ENCODE results near the gene TMEM238L. TPM values are rescaled to one million over a fixed set of nuclear protein-coding genes. Genes with fewer than 3 reads are reported as not detected.

The TMEM238L gene
- total RNA-seq, 2 experiments from 2014 or later = not detected

- Mint-ChIP-seq H3K4me3 (no peak overlapping the region), H3K27ac (no peak overlapping the region), H3K36me3 (ENCODE audit: low read depth) (no peaks in the 10 kb centered on the region), H3K4me1 (ENCODE audit: low read depth) (no peaks in the 10 kb centered on the region), H3K27me3 (peaks cover 3% of the 10 kb centered on the region), H3K9me3 (no peaks in the 10 kb centered on the region)
- intact Hi-C loops (cut with DNase I, micrococcal nuclease) = no loop called here
- no peaks in the 10 kb centered on the region for H3K9me3 ChIP-seq (ENCODE audit: control insufficient read depth in 1 of 2, insufficient read depth in 1 of 2, low read length in 2 of 2)
- ChIA-PET CTCF (interaction anchor here (1.1 kb wide), 1 partner anchor 18 kb away, joined by 3 read pairs; no protein-coding TSS in a partner anchor), POLR2A (no interaction called here)
- TF ChIP-seq CTCF (IDR thresholded peaks at IDR 0.05) = peak; percentile 21
- ATAC-seq (ENCODE audit: poor library complexity) (no peak), DNase-seq (peak in 4 of 14 experiments; percentile 17 to 35 (median 24))
- H3K36me3 ChIP-seq (ENCODE audit: insufficient read depth, low read length) = no peaks in the 10 kb centered on the region
- H3K27me3 ChIP-seq (ENCODE audit: control insufficient read depth in 1 of 2, insufficient read depth in 2 of 2, low read length in 2 of 2) = no peaks in the 10 kb centered on the region
- H3K27ac ChIP-seq (ENCODE audit: low read depth in 1 of 2, low read length in 2 of 2) = no peak overlapping the region
- no peak overlapping the region for H3K4me3 ChIP-seq (ENCODE audit: low read length)
- H3K4me1 ChIP-seq (ENCODE audit: insufficient read depth, low read length) = no peaks in the 10 kb centered on the region
Measured at GRCh38 chr17:10754109-10754508, 49.8 kb downstream of the TMEM238L start.

GRCh38 chr17:10752696-10753095 lies 51.2 kb downstream of the TMEM238L start:
- no peaks in the 10 kb centered on the region for H3K4me1 Mint-ChIP-seq (ENCODE audit: low read depth)
- CTCF ChIA-PET = no interaction called here
- H3K4me3 Mint-ChIP-seq = no peak overlapping the region
- Histone ChIP-seq H3K9me3 (ENCODE audit: control insufficient read depth in 1 of 2, insufficient read depth in 1 of 2, low read length in 2 of 2) (no peaks in the 10 kb centered on the region), H3K27ac (ENCODE audit: low read depth in 1 of 2, low read length in 2 of 2) (no peak overlapping the region), H3K27me3 (ENCODE audit: control insufficient read depth in 1 of 2, insufficient read depth in 2 of 2, low read length in 2 of 2) (no peaks in the 10 kb centered on the region), H3K4me1 (ENCODE audit: insufficient read depth, low read length) (no peaks in the 10 kb centered on the region), H3K36me3 (ENCODE audit: insufficient read depth, low read length) (no peaks in the 10 kb centered on the region), H3K4me3 (ENCODE audit: low read length) (no peak overlapping the region)
- H3K27ac Mint-ChIP-seq = no peak overlapping the region
- intact Hi-C loops (cut with DNase I, micrococcal nuclease) = no loop called here
- peaks cover 4% of the 10 kb centered on the region for H3K27me3 Mint-ChIP-seq
- DNase-seq = no peak
- H3K36me3 Mint-ChIP-seq (ENCODE audit: low read depth) = no peaks in the 10 kb centered on the region
- no peaks in the 10 kb centered on the region for H3K9me3 Mint-ChIP-seq
- TF ChIP-seq CTCF (IDR thresholded peaks at IDR 0.05) = no peak
- no peak for ATAC-seq (ENCODE audit: poor library complexity)
- POLR2A ChIA-PET = no interaction called here

DNA sequence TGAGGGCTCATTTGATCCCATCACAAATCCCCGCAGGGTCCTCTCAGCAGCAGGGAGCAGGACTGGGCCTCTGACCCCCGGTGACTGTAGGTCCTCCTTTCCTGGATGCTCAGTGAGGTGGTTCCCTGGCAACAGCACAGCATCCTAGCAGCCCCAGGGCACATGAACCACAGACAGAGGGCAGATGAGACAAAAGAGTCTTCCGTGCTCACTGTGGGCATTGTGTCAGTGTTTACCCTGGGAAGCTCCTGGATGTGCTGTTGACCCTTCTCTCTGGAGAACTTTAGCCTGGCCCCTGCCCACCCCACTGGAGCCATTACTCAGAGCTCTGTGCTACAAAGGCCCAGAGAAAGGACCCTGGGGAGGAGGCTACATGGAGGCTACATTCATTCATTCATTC lies 52.3 kb downstream of the TMEM238L start:
- H3K9me3 Mint-ChIP-seq = no peaks in the 10 kb centered on the region
- H3K36me3 Mint-ChIP-seq (ENCODE audit: low read depth) = no peaks in the 10 kb centered on the region
- Histone ChIP-seq H3K27ac (ENCODE audit: low read depth in 1 of 2, low read length in 2 of 2) (no peak overlapping the region), H3K4me1 (ENCODE audit: insufficient read depth, low read length) (no peaks in the 10 kb centered on the region), H3K9me3 (ENCODE audit: control insufficient read depth in 1 of 2, insufficient read depth in 1 of 2, low read length in 2 of 2) (no peaks in the 10 kb centered on the region), H3K4me3 (ENCODE audit: low read length) (no peak overlapping the region), H3K36me3 (ENCODE audit: insufficient read depth, low read length) (no peaks in the 10 kb centered on the region), H3K27me3 (ENCODE audit: control insufficient read depth in 1 of 2, insufficient read depth in 2 of 2, low read length in 2 of 2) (no peaks in the 10 kb centered on the region)
- ChIA-PET POLR2A (no interaction called here), CTCF (no interaction called here)
- intact Hi-C loops (cut with DNase I, micrococcal nuclease) = no loop called here
- H3K4me1 Mint-ChIP-seq (ENCODE audit: low read depth) = no peaks in the 10 kb centered on the region
- TF ChIP-seq CTCF (IDR thresholded peaks at IDR 0.05) = no peak
- H3K4me3 Mint-ChIP-seq = no peak overlapping the region
- no peak overlapping the region for H3K27ac Mint-ChIP-seq
- DNase-seq (no peak), ATAC-seq (ENCODE audit: poor library complexity) (no peak)
- peaks cover 4% of the 10 kb centered on the region for H3K27me3 Mint-ChIP-seq
